Fibroblast of pulmonary artery (primary cell): Measurements from ENCODE around the gene TFAP2E.
A peak's percentile ranks its signal among the peaks of the same experiment; 100 is the strongest.

Experiments used
- DNase-seq: peaks from one replicate; pipeline ENCODE4 v3.0.0-alpha.2; 2010; ENCODE audit warnings: low read depth
- H3K4me3 ChIP-seq: replicated peaks from 2 replicates; pipeline ENCODE4 v1.5.1; 2011; ENCODE audit warnings: low read depth, mild to moderate bottlenecking, control low read depth, low read length, moderate library complexity
- CTCF ChIP-seq: IDR thresholded peaks from 2 replicates; pipeline ENCODE4 v1.5.1; 2011; ENCODE audit warnings: mild to moderate bottlenecking, control low read depth, low read length, inconsistent platforms; ENCODE audit errors: missing control alignments

TFAP2E gene

DNA sequence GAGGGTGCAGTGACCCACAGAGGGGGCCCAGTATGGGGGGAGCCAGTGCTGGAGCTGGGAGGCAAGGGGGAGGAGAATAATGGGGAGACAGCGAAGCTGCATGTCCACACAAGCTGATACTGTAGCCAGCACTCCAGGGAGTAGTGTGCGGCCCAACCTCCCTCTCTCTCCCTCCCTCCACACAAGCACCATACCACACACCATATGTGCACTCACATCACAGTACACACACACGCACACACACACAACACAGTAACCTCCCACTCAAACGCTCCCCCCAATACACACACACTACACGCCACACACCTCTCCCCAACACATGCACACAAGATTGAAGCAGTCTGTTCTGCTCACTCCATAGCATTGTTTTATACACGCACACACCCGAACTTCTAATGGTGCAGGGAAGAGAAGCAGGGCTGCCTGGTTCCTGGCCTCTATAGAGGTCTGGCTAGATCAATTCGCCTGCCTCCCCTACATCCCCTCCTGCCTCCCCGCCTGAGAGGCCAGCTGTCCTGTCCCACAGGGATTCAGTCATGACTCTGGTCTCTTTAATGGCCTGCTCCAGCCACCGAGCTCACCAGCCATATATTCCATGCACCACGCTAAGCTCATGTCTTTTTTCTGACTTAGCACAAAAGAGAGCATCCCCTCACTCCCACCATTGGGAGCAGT is 11.7 kb upstream of the TFAP2E start:
- no peak for DNase-seq
- no peak for TF ChIP-seq CTCF
- H3K4me3 ChIP-seq, result no peak overlapping the region

DNA sequence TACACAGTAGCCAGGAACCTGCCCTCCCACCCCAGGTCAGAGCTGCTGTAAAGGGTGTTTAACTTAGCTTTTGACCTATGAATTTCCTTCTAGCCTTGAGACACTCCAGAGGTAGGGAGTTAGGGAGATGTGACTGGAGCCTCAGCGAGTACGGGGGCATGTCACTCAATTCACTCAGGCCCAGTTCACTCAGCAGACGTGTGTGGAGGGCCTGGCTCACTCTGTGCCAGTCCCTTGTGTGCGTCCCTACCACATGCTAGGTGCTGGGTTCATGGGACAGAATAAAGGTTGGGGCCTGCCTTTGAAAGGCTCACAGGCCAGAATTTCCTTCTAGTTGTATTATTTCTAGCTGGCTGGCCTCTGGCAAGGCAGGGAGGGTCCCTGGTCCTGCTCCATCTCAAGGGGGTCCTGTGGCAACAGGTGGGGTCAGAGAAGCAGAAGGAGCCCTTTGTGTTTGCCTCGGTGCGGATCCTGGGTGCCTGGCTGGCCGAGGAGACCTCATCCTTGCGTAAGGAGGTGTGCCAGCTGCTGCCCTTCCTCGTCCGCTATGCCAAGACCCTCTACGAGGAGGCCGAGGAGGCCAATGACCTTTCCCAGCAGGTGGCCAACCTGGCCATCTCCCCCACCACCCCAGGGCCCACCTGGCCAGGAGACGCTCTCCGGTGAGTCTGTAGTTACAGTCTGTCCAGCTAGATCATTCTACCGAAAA is 11.0 kb upstream of the TFAP2E start:
- TF ChIP-seq CTCF, result no peak
- H3K4me3 ChIP-seq, result no peak overlapping the region
- no peak for DNase-seq

DNA sequence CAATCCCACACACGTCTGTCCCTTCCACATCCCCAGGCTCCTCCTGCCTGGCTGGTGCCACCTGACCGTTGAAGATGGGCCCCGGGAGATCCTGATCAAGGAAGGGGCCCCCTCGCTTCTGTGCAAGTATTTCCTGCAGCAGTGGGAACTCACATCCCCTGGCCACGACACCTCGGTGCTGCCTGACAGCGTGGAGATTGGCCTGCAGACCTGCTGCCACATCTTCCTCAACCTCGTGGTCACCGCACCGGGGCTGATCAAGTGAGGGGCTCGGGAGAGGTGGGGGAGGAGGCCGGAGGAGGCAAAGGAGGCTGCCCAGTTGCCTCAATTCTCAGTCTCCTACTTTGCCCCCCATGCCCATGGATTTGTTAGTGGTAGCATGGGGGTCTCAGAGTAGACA is 9.9 kb upstream of the TFAP2E start:
- DNase-seq, result no peak
- TF ChIP-seq CTCF, result no peak

GRCh38 chr1:35564037-35564883 is 8.9 kb upstream of the TFAP2E start:
- H3K4me3 ChIP-seq, result no peak overlapping the region
- peak; percentile 87 for TF ChIP-seq CTCF
- DNase-seq, result peak; percentile 85

More for the DNA sequence above, 9.9 kb upstream of the TFAP2E start:
- H3K4me3 ChIP-seq, result no peak overlapping the region

GRCh38 chr1:35564884-35565741 is 8.0 kb upstream of the TFAP2E start:
- no peak for DNase-seq
- H3K4me3 ChIP-seq, result no peak overlapping the region
- TF ChIP-seq CTCF, result no peak

- TF ChIP-seq CTCF, result no peak
- no peak for DNase-seq
- H3K4me3 ChIP-seq, result no peak overlapping the region
These were observed 7.4 kb upstream of the TFAP2E start for GRCh38 chr1:35565742-35566133.
